ENCODE data around the gene MAD2L2.

Gene MAD2L2

DNA sequence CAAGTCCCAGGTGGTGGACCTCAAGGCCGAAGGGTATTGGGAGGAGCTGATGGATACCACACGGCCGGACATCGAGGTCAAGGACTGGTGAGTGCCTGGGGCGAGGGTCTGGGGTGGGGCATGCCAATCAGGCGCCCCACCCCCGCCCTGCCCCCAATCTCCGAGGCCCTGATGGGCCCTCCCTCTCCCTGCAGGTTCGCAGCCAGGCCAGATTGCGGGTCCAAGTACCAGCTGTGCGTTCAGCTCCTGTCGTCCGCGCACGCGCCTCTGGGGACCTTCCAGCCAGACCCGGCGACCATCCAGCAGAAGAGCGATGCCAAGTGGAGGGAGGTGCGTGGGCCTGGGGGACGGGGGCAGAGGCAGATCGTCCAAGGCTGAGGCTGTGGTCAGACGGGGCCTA lies 22.4 kb downstream of the MAD2L2 start:
- Histone ChIP-seq H3K27ac (ENCODE audit: low read length) (no peak overlapping the region), H3K4me1 (ENCODE audit: control insufficient read depth in 1 of 2, insufficient read depth in 2 of 2, low read length in 2 of 2) (peaks cover 4 to 10% of the 10 kb centered on the region in 2 donors), H3K4me3 (ENCODE audit: low read depth in 1 of 2, low read length in 2 of 2) (no peak overlapping the region), H3K36me3 (ENCODE audit: control insufficient read depth in 1 of 2, insufficient read depth in 2 of 2, low read length in 2 of 2) (peaks cover 3 to 14% of the 10 kb centered on the region in 2 donors), H3K9me3 (ENCODE audit: control insufficient read depth in 1 of 2, low read length in 2 of 2) (no peaks in the 10 kb centered on the region), H3K27me3 (ENCODE audit: low read depth, low read length) (no peaks in the 10 kb centered on the region)

DNA sequence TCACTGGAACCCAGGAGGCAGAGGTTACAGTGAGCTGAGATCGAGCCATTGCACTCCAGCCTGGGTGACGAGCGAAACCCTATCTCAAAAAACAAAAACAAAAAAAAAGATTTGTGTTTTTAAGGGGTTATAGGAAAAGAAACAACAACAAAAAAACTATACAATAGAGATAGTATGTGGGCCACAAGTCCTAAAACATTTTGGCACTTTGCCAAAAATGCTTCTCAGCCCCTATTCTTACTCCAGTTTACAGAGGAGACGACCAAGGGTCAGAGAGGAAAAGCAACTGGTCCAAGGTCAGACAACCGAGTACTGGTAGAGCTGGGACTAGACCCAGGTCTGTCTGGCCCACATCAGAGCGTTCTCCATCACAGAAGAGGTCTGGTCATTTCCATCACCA lies 23.3 kb downstream of the MAD2L2 start:
- Histone ChIP-seq H3K27me3 (ENCODE audit: low read depth, low read length) (no peaks in the 10 kb centered on the region), H3K4me3 (ENCODE audit: low read depth in 1 of 2, low read length in 2 of 2) (no peak overlapping the region), H3K27ac (ENCODE audit: low read length) (no peak overlapping the region), H3K36me3 (ENCODE audit: control insufficient read depth in 1 of 2, insufficient read depth in 2 of 2, low read length in 2 of 2) (peaks cover 3 to 14% of the 10 kb centered on the region in 2 donors), H3K4me1 (ENCODE audit: control insufficient read depth in 1 of 2, insufficient read depth in 2 of 2, low read length in 2 of 2) (peaks cover 4 to 10% of the 10 kb centered on the region in 2 donors), H3K9me3 (ENCODE audit: control insufficient read depth in 1 of 2, low read length in 2 of 2) (no peaks in the 10 kb centered on the region)

DNA sequence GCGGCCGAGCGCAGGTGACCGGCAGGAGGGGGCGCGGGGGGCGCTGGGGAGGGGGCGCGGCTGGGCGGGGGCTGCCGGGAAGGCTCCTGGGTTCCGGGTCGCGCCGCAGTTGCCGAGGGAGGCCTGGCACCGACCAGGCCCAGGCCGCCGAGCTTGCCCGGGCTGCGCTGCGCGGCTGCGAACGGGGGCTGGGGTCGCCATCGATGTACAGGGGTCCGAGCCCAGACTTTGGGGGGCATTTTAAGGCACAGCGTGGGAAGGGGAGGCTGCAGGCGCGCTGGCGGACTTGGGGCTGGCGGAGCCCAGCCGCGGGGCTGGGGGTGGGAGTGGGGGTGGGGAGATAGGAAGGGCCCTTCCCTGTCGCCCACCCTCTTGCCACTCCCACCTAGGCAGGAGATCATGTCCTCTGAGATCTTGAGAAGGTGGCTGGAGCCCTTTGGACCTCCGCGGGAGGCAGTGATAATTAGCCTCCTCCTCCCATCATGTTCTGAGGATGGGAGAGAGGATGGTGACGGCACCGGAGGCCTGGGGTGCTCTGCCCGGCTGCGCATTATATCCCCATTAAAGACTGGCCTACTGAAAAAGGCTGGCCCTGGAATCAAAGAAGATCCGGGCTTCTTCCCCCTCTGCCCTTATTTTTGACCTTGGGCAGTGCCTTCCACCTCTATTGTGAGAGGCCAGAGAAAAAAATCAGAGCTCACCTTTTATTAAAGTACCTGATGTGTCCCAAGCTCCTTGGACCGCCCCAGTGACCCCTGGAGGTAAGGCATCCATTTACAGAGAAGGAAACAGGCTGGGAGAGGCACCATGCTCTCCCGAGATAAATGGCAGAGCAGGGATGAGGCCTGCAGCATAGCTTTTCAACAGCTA lies 25.8 kb downstream of the MAD2L2 start:
- peaks cover 3 to 6% of the 10 kb centered on the region in 2 donors for H3K36me3 ChIP-seq (ENCODE audit: control insufficient read depth in 1 of 2, insufficient read depth in 2 of 2, low read length in 2 of 2)
- no peaks in the 10 kb centered on the region for H3K9me3 ChIP-seq (ENCODE audit: control insufficient read depth in 1 of 2, low read length in 2 of 2)
- peaks cover under 1% of the 10 kb centered on the region for H3K27me3 ChIP-seq (ENCODE audit: low read depth, low read length)
- H3K27ac ChIP-seq (ENCODE audit: low read length) = no peak overlapping the region
- H3K4me3 ChIP-seq (ENCODE audit: low read depth in 1 of 2, low read length in 2 of 2) = peak overlapping the region; percentile 53 to 59
- H3K4me1 ChIP-seq (ENCODE audit: control insufficient read depth in 1 of 2, insufficient read depth in 2 of 2, low read length in 2 of 2) = peaks cover 4 to 18% of the 10 kb centered on the region in 2 donors

DNA sequence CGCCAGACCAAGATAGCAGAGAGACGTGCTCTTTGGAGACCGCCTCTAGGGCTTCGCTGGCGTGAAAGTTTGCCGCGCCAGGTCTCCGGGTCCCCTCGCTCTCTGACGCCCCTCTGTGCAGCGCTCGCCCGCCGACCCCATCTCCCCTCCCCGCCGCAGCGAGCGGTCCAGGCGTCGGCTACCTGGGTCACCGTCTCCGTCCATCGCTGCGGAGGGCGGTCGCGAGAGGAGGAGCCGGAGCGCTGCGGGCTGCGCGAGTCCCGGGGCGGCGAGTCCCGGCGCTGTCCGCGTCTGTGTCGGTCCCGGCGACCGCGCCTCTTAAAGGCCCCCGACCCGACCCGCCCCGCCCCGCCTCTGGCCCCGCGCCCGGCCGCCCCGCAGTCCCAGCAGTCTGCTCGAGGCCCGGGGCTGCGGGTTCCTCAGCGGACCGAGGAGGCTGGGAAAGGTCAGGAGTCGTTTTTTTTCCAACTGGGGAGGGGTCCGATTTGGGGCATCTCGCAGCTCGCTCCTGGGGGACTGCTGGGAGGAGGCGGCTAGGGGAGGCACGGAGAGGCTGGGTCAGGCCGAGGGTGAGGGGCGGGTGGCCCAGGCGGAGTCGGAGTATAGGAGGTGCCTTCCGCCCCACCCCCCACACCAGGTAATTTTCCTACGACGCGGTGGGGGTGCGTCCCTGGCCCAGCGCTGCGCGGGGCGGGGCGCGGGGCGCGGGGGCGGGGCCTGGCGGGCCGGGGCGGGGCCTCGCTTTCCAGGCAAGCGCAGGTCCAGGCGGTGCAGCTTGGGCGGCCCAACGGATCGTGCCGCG lies 26.6 kb downstream of the MAD2L2 start, which contains the start of the genes FBXO2 and FBXO44:
TSS of gene FBXO2 (minus strand) at position 293 of the 802 bp plus-strand sequence. CDS start at position 204, 89 bp downstream.
TSS of gene FBXO44 (plus strand) at position 741 of the 802 bp plus-strand sequence. CDS start 959 bp downstream, outside the sequence.
- H3K9me3 ChIP-seq (ENCODE audit: control insufficient read depth in 1 of 2, low read length in 2 of 2) = no peaks in the 10 kb centered on the region
- peaks cover 4 to 26% of the 10 kb centered on the region in 2 donors for H3K4me1 ChIP-seq (ENCODE audit: control insufficient read depth in 1 of 2, insufficient read depth in 2 of 2, low read length in 2 of 2)
- H3K27me3 ChIP-seq (ENCODE audit: low read depth, low read length) = peaks cover 6% of the 10 kb centered on the region
- H3K4me3 ChIP-seq (ENCODE audit: low read depth in 1 of 2, low read length in 2 of 2) = peak within 1 kb of the TSS; percentile 53 to 59
- peaks cover 3 to 6% of the 10 kb centered on the region in 2 donors for H3K36me3 ChIP-seq (ENCODE audit: control insufficient read depth in 1 of 2, insufficient read depth in 2 of 2, low read length in 2 of 2)
- H3K27ac ChIP-seq (ENCODE audit: low read length) = no peak within 1 kb of the TSS

DNA sequence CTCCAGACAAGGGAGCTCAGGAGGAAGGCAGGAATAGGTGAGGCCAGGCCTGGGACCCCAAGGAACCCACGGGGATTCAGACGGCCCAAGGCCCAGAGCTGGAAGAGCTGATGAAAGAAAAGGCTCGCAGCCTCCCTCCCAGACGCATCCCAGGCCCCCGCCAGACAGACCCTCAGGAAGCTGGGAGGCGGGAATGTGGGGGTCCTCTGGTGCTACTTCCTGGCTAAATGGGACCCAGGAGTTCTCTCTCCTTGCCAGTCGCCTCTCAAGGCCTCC lies 27.1 kb downstream of the MAD2L2 start:
- Histone ChIP-seq H3K9me3 (ENCODE audit: control insufficient read depth in 1 of 2, low read length in 2 of 2) (no peaks in the 10 kb centered on the region), H3K27ac (ENCODE audit: low read length) (no peak overlapping the region), H3K36me3 (ENCODE audit: control insufficient read depth in 1 of 2, insufficient read depth in 2 of 2, low read length in 2 of 2) (peaks cover 3 to 5% of the 10 kb centered on the region in 2 donors), H3K27me3 (ENCODE audit: low read depth, low read length) (peaks cover 6% of the 10 kb centered on the region), H3K4me1 (ENCODE audit: control insufficient read depth in 1 of 2, insufficient read depth in 2 of 2, low read length in 2 of 2) (peaks cover 4 to 26% of the 10 kb centered on the region in 2 donors), H3K4me3 (ENCODE audit: low read depth in 1 of 2, low read length in 2 of 2) (peak overlapping the region in 1 of 2 donors; percentile 59)

DNA sequence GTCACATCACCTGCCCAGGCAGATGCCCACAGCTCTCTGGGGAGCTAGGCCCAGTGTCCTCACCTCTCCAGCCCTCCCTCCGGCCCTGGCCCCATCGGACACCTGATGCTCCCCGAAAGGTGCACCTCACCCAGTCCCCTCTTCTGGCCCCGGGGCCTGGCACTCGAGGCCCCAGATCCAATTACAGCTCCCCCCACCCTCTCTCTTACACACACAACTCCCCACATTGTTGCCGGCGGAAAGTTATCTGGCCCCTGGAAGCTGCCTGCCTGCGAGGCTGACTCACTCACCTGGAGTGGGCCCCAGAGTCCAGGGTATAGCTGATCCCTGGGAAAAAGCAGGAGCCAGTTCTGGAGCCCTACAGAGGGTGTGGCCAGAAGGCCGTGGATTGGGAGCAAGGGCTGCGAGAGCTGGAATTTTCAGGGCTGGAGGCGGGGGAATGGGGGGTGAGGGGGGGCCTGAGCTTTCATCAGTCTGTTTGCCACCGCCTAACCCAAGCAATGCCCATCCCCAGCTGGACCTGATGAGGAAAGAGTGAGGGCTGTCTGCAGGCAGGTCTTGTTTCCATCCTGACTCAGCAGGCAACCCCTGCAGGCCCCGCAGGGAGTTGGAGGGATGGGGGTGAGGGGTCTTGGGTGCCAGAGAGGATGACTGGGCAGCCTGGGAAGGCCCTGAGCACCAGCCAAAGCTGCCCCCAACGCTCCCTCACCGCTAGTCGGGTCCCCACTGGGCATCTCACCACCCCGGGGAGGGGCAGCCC lies 27.7 kb downstream of the MAD2L2 start:
- Histone ChIP-seq H3K9me3 (ENCODE audit: control insufficient read depth in 1 of 2, low read length in 2 of 2) (no peaks in the 10 kb centered on the region), H3K27ac (ENCODE audit: low read length) (no peak overlapping the region), H3K4me1 (ENCODE audit: control insufficient read depth in 1 of 2, insufficient read depth in 2 of 2, low read length in 2 of 2) (peaks cover 4 to 30% of the 10 kb centered on the region in 2 donors), H3K36me3 (ENCODE audit: control insufficient read depth in 1 of 2, insufficient read depth in 2 of 2, low read length in 2 of 2) (peaks cover 0 to 3% of the 10 kb centered on the region in 2 donors), H3K4me3 (ENCODE audit: low read depth in 1 of 2, low read length in 2 of 2) (no peak overlapping the region), H3K27me3 (ENCODE audit: low read depth, low read length) (peaks cover 6% of the 10 kb centered on the region)

DNA sequence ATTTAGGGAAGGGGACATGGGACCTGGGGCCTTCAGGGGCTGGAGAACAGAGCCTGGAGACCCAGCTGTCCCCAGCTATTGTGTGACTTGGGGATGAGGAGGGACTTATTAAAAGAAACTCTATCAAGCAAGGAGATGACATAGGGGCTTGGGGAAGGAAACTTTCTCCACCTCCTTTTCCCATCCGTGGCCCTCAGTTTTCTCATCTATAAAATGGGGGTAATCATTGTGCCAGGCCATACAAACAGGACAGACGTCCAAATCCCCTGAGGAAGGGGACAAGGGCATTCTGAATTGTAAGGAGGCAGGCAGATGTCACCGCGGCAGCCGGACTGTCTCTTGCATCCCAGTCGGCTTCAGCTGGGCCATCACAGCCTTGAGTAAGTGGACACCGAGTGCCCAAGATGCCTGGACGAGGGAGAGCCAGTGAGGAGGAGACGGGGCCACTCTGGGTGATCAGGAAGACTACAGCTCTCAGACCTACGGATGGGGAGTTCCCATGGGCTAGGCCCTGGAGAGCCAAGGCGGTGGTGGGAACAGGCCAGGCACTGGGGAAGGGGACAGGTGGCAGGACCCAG lies 28.7 kb downstream of the MAD2L2 start:
- H3K9me3 ChIP-seq (ENCODE audit: control insufficient read depth in 1 of 2, low read length in 2 of 2) = no peaks in the 10 kb centered on the region
- no peak overlapping the region for H3K4me3 ChIP-seq (ENCODE audit: low read depth in 1 of 2, low read length in 2 of 2)
- peaks cover 6% of the 10 kb centered on the region for H3K27me3 ChIP-seq (ENCODE audit: low read depth, low read length)
- no peak overlapping the region for H3K27ac ChIP-seq (ENCODE audit: low read length)
- peaks cover 0 to 3% of the 10 kb centered on the region in 2 donors for H3K36me3 ChIP-seq (ENCODE audit: control insufficient read depth in 1 of 2, insufficient read depth in 2 of 2, low read length in 2 of 2)
- H3K4me1 ChIP-seq (ENCODE audit: control insufficient read depth in 1 of 2, insufficient read depth in 2 of 2, low read length in 2 of 2) = peaks cover 4 to 39% of the 10 kb centered on the region in 2 donors

DNA sequence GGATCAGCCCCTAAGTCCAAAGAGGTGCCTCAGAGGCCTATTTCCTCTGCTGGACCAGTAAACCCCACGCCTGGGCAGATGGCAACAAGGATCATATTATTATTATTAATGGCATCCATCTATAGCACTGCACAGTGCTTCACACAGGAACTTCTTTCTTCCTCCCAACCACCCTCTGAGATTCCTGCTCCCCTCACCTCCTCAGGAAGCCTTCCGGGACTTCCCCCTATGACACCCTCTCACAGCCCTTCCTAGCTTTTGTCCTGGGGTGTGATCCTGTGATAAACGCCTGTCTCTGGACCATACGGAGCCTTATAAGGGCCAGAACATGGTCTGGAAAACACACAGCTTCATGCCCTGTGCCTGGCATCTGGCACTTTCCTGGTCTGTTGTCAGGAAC lies 29.9 kb downstream of the MAD2L2 start:
- Histone ChIP-seq H3K4me3 (ENCODE audit: low read depth in 1 of 2, low read length in 2 of 2) (no peak overlapping the region), H3K27ac (ENCODE audit: low read length) (no peak overlapping the region), H3K36me3 (ENCODE audit: control insufficient read depth in 1 of 2, insufficient read depth in 2 of 2, low read length in 2 of 2) (no peaks in the 10 kb centered on the region), H3K27me3 (ENCODE audit: low read depth, low read length) (peaks cover 6% of the 10 kb centered on the region), H3K9me3 (ENCODE audit: control insufficient read depth in 1 of 2, low read length in 2 of 2) (no peaks in the 10 kb centered on the region), H3K4me1 (ENCODE audit: control insufficient read depth in 1 of 2, insufficient read depth in 2 of 2, low read length in 2 of 2) (peaks cover 4 to 40% of the 10 kb centered on the region in 2 donors)

DNA sequence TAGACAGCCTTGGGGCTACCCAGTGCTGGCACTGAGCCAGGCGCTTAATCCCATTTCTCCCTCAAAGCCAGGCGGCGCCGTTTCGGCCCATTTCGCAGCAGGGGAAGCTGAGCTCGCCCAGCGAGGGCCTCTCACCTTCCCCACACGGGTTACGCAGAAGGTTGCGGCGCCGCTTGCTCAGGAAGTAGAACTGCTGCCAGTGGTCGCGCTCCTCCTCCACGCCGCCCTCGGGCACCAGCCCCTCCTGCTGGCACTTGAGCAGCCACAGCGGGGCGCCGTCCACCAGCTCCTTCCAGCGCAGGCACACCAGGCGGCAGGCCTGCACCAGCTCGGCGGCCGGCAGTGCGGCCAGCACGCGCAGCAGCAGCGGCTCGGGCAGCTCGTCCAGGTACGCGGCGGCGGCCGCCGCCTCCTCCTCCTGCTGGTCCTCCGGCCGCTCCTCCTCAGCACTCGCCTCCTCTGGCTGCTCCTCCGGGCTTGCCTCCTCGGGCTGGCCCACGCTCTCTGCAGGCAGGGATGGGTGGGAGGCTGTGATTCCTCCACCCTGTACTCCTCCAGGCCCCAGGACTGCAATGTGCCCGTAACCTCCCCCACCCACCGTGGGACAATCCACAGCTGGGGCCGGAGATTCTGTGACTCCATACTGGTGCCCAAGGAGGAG lies 30.5 kb downstream of the MAD2L2 start:
- Histone ChIP-seq H3K9me3 (ENCODE audit: control insufficient read depth in 1 of 2, low read length in 2 of 2) (no peaks in the 10 kb centered on the region), H3K36me3 (ENCODE audit: control insufficient read depth in 1 of 2, insufficient read depth in 2 of 2, low read length in 2 of 2) (no peaks in the 10 kb centered on the region), H3K27ac (ENCODE audit: low read length) (no peak overlapping the region), H3K4me1 (ENCODE audit: control insufficient read depth in 1 of 2, insufficient read depth in 2 of 2, low read length in 2 of 2) (peaks cover 3 to 34% of the 10 kb centered on the region in 2 donors), H3K27me3 (ENCODE audit: low read depth, low read length) (peaks cover 6% of the 10 kb centered on the region), H3K4me3 (ENCODE audit: low read depth in 1 of 2, low read length in 2 of 2) (peak overlapping the region in 1 of 2 donors; percentile 47)

DNA sequence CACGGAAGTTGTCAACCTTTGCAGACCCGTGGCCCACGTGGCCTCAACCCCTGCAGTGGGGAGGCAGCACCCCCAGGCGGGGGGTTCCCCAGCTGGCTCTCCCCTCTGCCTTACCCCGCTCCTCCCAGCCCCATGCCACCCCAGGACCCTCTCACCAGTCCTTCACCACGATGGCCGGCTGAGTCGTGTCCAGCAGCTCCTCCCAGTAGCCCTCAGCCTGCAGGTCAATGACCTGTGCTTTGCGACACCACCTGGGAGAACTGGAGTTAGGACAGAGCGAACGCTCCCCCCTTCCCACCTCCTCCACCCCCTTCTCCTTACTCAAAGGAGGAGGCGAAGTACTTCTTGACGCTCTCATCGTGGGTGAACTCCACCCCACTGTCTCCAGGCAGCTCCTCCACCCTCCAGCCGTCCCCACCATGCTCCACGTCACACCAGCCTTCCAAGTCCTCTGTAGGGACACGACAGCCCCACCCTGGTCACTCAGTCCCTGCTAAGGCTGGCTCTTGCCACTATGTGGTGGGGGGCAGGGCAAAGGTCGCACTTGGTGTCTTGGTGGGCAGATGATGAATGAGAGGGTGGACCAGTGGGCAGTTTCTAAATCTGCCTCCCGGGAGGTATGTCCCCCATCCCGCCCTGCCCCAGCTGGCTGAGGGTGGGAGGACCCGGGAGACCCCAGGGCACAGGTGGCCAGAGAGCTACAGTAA lies 31.2 kb downstream of the MAD2L2 start:
- Histone ChIP-seq H3K9me3 (ENCODE audit: control insufficient read depth in 1 of 2, low read length in 2 of 2) (no peaks in the 10 kb centered on the region), H3K36me3 (ENCODE audit: control insufficient read depth in 1 of 2, insufficient read depth in 2 of 2, low read length in 2 of 2) (no peaks in the 10 kb centered on the region), H3K4me3 (ENCODE audit: low read depth in 1 of 2, low read length in 2 of 2) (peak overlapping the region in 1 of 2 donors; percentile 47), H3K27ac (ENCODE audit: low read length) (no peak overlapping the region), H3K4me1 (ENCODE audit: control insufficient read depth in 1 of 2, insufficient read depth in 2 of 2, low read length in 2 of 2) (peaks cover 0 to 29% of the 10 kb centered on the region in 2 donors), H3K27me3 (ENCODE audit: low read depth, low read length) (peaks cover 6% of the 10 kb centered on the region)
